Measurements from ENCODE around the gene FKBP1A. TPM values are rescaled to one million over a fixed set of nuclear protein-coding genes. Genes with fewer than 3 reads are reported as not detected.
"Not testable (repeated sequence)": the region's sequence is repeated elsewhere in the genome, so short reads cannot be mapped to it uniquely, and the experiment has no call there.

Gene FKBP1A
- total RNA-seq, 1 donor from 2014 or later = 291 TPM

DNA sequence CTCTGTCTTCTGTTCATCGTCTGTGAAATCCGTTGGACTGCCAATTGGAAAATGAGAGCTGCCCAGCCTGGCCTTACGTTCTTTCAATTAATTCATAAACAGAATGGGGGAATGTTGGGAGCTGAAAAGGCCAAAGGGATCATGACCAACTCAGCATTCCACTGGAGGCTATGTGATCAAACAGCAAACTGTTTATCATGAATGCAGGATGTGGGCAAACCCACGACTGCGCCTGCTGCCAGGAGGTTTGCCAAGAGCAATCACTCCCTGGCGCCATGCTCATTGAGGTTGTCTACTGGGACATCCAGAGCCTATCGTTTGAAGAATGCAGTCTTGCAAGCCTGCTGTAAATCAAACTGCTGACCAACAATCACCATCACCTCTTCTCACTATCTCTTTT lies 9.3 kb upstream of the FKBP1A start:
- H3K9me3 ChIP-seq = no peaks in the 10 kb centered on the region
- H3K36me3 ChIP-seq = no peaks in the 10 kb centered on the region
- TF ChIP-seq, protein P1, sequence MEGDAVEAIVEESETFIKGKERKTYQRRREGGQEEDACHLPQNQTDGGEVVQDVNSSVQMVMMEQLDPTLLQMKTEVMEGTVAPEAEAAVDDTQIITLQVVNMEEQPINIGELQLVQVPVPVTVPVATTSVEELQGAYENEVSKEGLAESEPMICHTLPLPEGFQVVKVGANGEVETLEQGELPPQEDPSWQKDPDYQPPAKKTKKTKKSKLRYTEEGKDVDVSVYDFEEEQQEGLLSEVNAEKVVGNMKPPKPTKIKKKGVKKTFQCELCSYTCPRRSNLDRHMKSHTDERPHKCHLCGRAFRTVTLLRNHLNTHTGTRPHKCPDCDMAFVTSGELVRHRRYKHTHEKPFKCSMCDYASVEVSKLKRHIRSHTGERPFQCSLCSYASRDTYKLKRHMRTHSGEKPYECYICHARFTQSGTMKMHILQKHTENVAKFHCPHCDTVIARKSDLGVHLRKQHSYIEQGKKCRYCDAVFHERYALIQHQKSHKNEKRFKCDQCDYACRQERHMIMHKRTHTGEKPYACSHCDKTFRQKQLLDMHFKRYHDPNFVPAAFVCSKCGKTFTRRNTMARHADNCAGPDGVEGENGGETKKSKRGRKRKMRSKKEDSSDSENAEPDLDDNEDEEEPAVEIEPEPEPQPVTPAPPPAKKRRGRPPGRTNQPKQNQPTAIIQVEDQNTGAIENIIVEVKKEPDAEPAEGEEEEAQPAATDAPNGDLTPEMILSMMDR (IDR thresholded peaks at IDR 0.05) = no peak
- intact Hi-C loops (cut with DNase I) = no loop called here
- DNase-seq (no peak), ATAC-seq (no peak)
- H3K4me3 ChIP-seq = no peak overlapping the region
- no peaks in the 10 kb centered on the region for H3K27me3 ChIP-seq (ENCODE audit: low read depth)
- no peaks in the 10 kb centered on the region for H3K4me1 ChIP-seq
- no peak overlapping the region for H3K27ac ChIP-seq

DNA sequence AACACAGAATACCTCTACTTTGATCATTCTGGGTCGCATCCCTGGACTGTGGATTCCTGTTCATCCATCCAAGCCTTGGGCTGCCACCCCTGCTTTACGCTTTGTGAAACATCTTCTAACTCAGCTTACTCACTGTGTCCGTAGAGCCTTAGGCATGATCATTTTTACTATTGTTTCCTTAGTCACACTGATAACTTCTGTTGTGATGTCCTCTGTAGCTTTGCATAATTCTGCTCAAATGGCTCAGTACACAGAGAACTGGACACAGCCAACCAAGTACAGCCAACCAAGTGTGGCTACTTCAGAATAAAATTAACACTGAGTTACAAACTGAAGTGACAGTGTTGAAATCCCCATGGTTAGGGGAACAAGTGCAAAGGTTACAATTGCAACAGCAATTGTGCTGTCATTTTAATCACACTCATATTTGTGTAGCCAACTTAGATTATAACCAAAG lies 8.6 kb upstream of the FKBP1A start:
- ATAC-seq = peak in 1 of 2 donors; percentile 19
- intact Hi-C loops (cut with DNase I) = no loop called here
- Histone ChIP-seq H3K27me3 (ENCODE audit: low read depth) (peaks cover 2% of the 10 kb centered on the region), H3K27ac (no peak overlapping the region), H3K4me1 (no peaks in the 10 kb centered on the region), H3K4me3 (no peak overlapping the region), H3K36me3 (no peaks in the 10 kb centered on the region), H3K9me3 (no peaks in the 10 kb centered on the region)
- TF ChIP-seq, protein P1 (IDR thresholded peaks at IDR 0.05) = no peak
- DNase-seq = no peak

DNA sequence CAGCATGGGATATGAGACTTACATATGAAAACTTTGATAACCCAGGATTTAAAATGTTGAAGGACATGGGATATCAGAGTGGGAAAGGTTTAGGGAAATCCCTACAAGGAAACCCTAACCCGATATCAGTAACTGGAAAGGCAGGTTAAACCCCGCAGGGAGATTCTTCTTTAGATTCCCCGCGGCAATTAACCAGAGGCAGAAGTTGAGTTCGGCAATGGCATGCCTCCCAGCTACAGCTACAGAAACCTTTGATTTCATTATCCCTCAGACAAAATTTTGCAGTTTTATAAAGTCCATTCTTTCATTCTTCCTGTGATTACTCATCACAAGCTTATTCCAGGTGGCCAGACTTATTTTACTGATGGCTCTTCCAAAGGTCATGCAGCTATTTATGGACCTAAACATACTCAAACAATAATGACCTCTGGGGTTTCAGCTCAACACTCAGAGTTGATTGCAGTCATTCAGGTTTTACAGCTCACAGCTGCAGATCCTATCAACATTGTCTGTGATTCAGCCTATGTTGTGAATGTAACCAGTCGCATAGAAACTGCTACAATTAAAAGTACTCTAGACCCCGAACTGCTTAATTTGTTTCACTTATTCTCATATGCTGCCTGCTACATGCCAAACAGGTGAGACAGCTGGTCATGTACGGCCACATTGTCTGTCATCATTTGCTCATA lies 7.0 kb upstream of the FKBP1A start:
- ATAC-seq; H3K4me1 ChIP-seq; H3K36me3 ChIP-seq; H3K9me3 ChIP-seq; H3K4me3 ChIP-seq; H3K27me3 ChIP-seq (ENCODE audit: low read depth); H3K27ac ChIP-seq; DNase-seq: not testable (repeated sequence)
- intact Hi-C loops (cut with DNase I) = loop anchor here (10.0 kb wide), 1 partner anchor 85 kb away; no protein-coding TSS in a partner anchor

DNA sequence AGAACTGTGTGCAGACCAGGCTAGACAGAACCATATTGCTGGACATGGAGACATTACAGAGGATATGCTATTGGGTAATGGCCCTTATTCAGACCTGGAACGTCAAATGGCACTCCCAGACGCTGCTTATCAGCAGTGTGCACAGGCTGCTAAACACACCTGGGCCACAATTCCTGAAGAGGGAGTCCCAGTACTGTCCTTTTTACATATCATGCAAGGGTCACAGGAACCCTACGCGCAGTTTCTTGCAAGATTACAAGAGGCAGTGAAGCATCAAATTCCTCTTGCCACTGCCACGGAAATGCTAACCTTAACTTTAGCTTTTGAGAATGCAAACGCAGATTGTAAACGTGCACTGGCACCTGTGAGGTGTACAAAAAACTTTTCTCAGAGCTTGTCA lies 5.3 kb upstream of the FKBP1A start:
- H3K9me3 ChIP-seq; H3K4me3 ChIP-seq; DNase-seq; H3K36me3 ChIP-seq; H3K27ac ChIP-seq; H3K27me3 ChIP-seq (ENCODE audit: low read depth); ATAC-seq: not testable (repeated sequence)
- intact Hi-C loops (cut with DNase I) = loop anchor here (10.0 kb wide), 1 partner anchor 83 kb away; no protein-coding TSS in a partner anchor
- H3K4me1 ChIP-seq = peaks cover 11% of the 10 kb centered on the region

DNA sequence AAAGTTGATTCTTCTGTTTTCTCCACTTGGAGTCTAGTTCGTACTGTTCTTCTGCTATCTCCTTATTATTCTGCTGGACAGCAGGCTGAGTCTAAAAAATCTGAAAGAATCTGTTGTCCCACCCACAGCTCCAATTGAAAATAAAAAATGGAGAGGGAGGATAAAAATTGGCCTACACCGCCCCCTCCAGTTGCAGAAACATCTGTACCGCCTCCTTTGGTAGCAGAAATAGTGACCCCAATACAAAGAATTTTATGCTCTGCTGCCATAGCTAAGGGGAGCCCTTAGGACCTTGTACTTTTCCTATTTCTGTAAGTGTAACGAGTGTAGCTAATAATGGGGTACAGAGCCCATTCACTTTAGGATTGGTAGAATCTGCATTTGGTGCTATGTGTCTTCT lies 4.9 kb upstream of the FKBP1A start:
- no peak for DNase-seq
- no peak for ATAC-seq
- intact Hi-C loops (cut with DNase I) = loop anchor here (10.0 kb wide), 1 partner anchor 83 kb away; no protein-coding TSS in a partner anchor
- Histone ChIP-seq H3K27ac (peak overlapping the region; percentile 56), H3K9me3 (no peaks in the 10 kb centered on the region), H3K36me3 (no peaks in the 10 kb centered on the region), H3K27me3 (ENCODE audit: low read depth) (peaks cover 4% of the 10 kb centered on the region), H3K4me1 (peaks cover 12% of the 10 kb centered on the region), H3K4me3 (no peak overlapping the region)
- TF ChIP-seq, protein P1 (IDR thresholded peaks at IDR 0.05) = peak; percentile 31

DNA sequence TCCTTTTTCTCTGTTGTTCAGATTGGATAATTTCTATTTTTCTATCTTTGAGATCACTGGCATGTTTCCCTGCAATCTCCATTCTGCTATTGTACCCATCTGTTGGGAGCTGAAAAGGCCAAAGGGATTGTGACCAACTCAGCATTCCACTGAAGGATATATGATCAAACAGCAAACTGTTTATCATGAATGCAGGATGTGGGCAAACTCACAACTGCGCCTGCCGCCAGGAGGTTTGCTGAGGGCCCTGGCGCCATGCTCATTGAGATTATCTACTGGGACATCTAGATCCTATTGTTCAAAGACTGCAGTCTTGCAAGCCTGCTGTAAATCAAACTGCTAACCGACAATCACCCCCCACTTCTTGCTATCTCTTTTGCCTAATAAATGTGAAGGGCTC lies 3.8 kb upstream of the FKBP1A start:
- Histone ChIP-seq H3K36me3 (no peaks in the 10 kb centered on the region), H3K4me3 (no peak overlapping the region), H3K27ac (peak overlapping the region; percentile 53), H3K9me3 (no peaks in the 10 kb centered on the region), H3K4me1 (peaks cover 18% of the 10 kb centered on the region), H3K27me3 (ENCODE audit: low read depth) (peaks cover 4% of the 10 kb centered on the region)
- intact Hi-C loops (cut with DNase I) = loop anchor here (10.0 kb wide), 1 partner anchor 82 kb away; no protein-coding TSS in a partner anchor
- TF ChIP-seq, protein P1 (IDR thresholded peaks at IDR 0.05) = no peak
- ATAC-seq (no peak), DNase-seq (no peak)
